NCI-H82 treated with DMSO at 0.1 percent for 48 hours (cell line): ENCODE data around the gene MUC20.

Experiments
- DNase-seq: peaks from one replicate; lab custom pipeline; 2025; ENCODE audit not compliant: unreplicated experiment; lab: John Stamatoyannopoulos, UW

The MUC20 gene

GRCh38 chr3:195754141-195754540 lies 33.4 kb downstream of the MUC20 start:
- DNase-seq: no peak

GRCh38 chr3:195754906-195755305 lies 34.1 kb downstream of the MUC20 start:
- DNase-seq: no peak

- no peak for DNase-seq
Measured at GRCh38 chr3:195755391-195755790, 34.6 kb downstream of the MUC20 start.

GRCh38 chr3:195755791-195756676 lies 35.3 kb downstream of the MUC20 start:
- no peak for DNase-seq

- DNase-seq: no peak
Measured at GRCh38 chr3:195757438-195757770, 36.6 kb downstream of the MUC20 start.

GRCh38 chr3:195757827-195758226 lies 37.0 kb downstream of the MUC20 start:
- no peak for DNase-seq

- no peak for DNase-seq
Measured at GRCh38 chr3:195758721-195759353, 38.1 kb downstream of the MUC20 start.

GRCh38 chr3:195760345-195761122 lies 39.8 kb downstream of the MUC20 start:
- DNase-seq: no peak

- DNase-seq: no peak
Measured at GRCh38 chr3:195761123-195761566, 40.4 kb downstream of the MUC20 start.

GRCh38 chr3:195761567-195762248 lies 40.9 kb downstream of the MUC20 start:
- no peak for DNase-seq

GRCh38 chr3:195762249-195762585 lies 41.4 kb downstream of the MUC20 start:
- DNase-seq: no peak

GRCh38 chr3:195762611-195763010 lies 41.8 kb downstream of the MUC20 start:
- DNase-seq: no peak

- no peak for DNase-seq
Measured at GRCh38 chr3:195763076-195763830, 42.5 kb downstream of the MUC20 start.

- DNase-seq: no peak
Measured at GRCh38 chr3:195763843-195764825, 43.4 kb downstream of the MUC20 start.

- DNase-seq: no peak
Measured at GRCh38 chr3:195764961-195765706, 44.4 kb downstream of the MUC20 start.

GRCh38 chr3:195766671-195767070 lies 45.9 kb downstream of the MUC20 start:
- no peak for DNase-seq

GRCh38 chr3:195767792-195768191 lies 47.0 kb downstream of the MUC20 start:
- no peak for DNase-seq

- no peak for DNase-seq
Measured at GRCh38 chr3:195768414-195768813, 47.6 kb downstream of the MUC20 start.
